ENCODE data around the gene AFF2.

Gene AFF2

GRCh38 chrX:148537556-148538182 is 37.3 kb downstream of the AFF2 start:
- no peak for DNase-seq

GRCh38 chrX:148538582-148538981 is 38.2 kb downstream of the AFF2 start:
- DNase-seq = no peak

- DNase-seq = no peak
Observed at GRCh38 chrX:148540114-148540513, 39.7 kb downstream of the AFF2 start.

GRCh38 chrX:148540671-148541583 is 40.5 kb downstream of the AFF2 start:
- no peak for DNase-seq

GRCh38 chrX:148541584-148541940 is 41.1 kb downstream of the AFF2 start:
- DNase-seq = no peak

- no peak for DNase-seq
Observed at GRCh38 chrX:148542481-148543255, 42.3 kb downstream of the AFF2 start.

- DNase-seq = no peak
Observed at GRCh38 chrX:148552775-148553174, 52.4 kb downstream of the AFF2 start.

GRCh38 chrX:148555101-148555500 is 54.7 kb downstream of the AFF2 start:
- DNase-seq = no peak

- DNase-seq = no peak
Observed at GRCh38 chrX:148555571-148556243, 55.3 kb downstream of the AFF2 start.

- no peak for DNase-seq
Observed at GRCh38 chrX:148556498-148556897, 56.1 kb downstream of the AFF2 start.

GRCh38 chrX:148562846-148563245 is 62.4 kb downstream of the AFF2 start:
- no peak for DNase-seq

- DNase-seq = no peak
Observed at GRCh38 chrX:148567229-148567628, 66.8 kb downstream of the AFF2 start.

GRCh38 chrX:148567779-148568178 is 67.4 kb downstream of the AFF2 start:
- DNase-seq = no peak

- DNase-seq = no peak
Observed at GRCh38 chrX:148568763-148569162, 68.3 kb downstream of the AFF2 start.

GRCh38 chrX:148572337-148572736 is 71.9 kb downstream of the AFF2 start:
- DNase-seq = no peak

- DNase-seq = no peak
Observed at GRCh38 chrX:148573119-148573518, 72.7 kb downstream of the AFF2 start.

- DNase-seq = no peak
Observed at GRCh38 chrX:148574237-148574973, 74.0 kb downstream of the AFF2 start.

- no peak for DNase-seq
Observed at GRCh38 chrX:148576396-148576795, 76.0 kb downstream of the AFF2 start.

- no peak for DNase-seq
Observed at GRCh38 chrX:148577741-148578140, 77.3 kb downstream of the AFF2 start.

GRCh38 chrX:148580016-148580415 is 79.6 kb downstream of the AFF2 start:
- no peak for DNase-seq

- DNase-seq = no peak
Observed at GRCh38 chrX:148582353-148582752, 81.9 kb downstream of the AFF2 start.

GRCh38 chrX:148588649-148589310 is 88.4 kb downstream of the AFF2 start:
- DNase-seq = no peak
